Stomach (tissue), 19 donors: ENCODE measurements around the gene EIF2A. TPM values are rescaled to one million over a fixed set of nuclear protein-coding genes. Genes with fewer than 3 reads are reported as not detected.
"Not testable (repeated sequence)": the region's sequence is repeated elsewhere in the genome, so short reads cannot be mapped to it uniquely, and the experiment has no call there.

Experiments used
- DNase-seq, 2 donors: peaks; one replicate each; pipeline versions ENCODE4 v3.0.0 to v3.0.0-alpha.2; 2013 to 2019
- H3K27ac ChIP-seq, 5 donors: fragments of 200-600 bp in 4 of 5; sonication (generic) in 4 of 5; one replicate each; pipeline ENCODE4 v1.5.1; 2013 to 2019; ENCODE audit warnings: mild to moderate bottlenecking in 1 of 5, moderate library complexity in 1 of 5
- H3K27me3 ChIP-seq, 3 donors: fragments of 200-600 bp; sonication (generic); one replicate each; pipeline ENCODE4 v1.5.1; 2017 to 2019; ENCODE audit warnings: mixed run types in 1 of 3
- H3K36me3 ChIP-seq, 4 donors: fragments of 200-600 bp; sonication (generic); 1 replicate in 3 of 4; 2 replicates in 1 of 4; pipeline ENCODE4 v1.5.1; 2016 to 2019
- H3K4me1 ChIP-seq, 4 donors: fragments of 200-600 bp; sonication (generic); one replicate each; pipeline ENCODE4 v1.5.1; 2016 to 2019
- H3K4me3 ChIP-seq, 4 donors: fragments of 200-600 bp; sonication (generic) in 3 of 4; one replicate each; pipeline ENCODE4 v1.5.1; 2016 to 2019; ENCODE audit warnings: mild to moderate bottlenecking in 1 of 4
- H3K9me3 ChIP-seq, 4 donors: fragments of 200-600 bp; sonication (generic); one replicate each; pipeline ENCODE4 v1.5.1; 2016 to 2019
- CTCF ChIP-seq, 7 experiments: fragments of 450-650 bp in 4 of 7; fragments of 200-600 bp in 3 of 7; sonication (generic) in 3 of 7; IDR thresholded peaks; one replicate each; pipeline ENCODE4 v1.5.1; 2016 to 2019; ENCODE audit warnings: antibody characterized with exemption in 7 of 7, control low read depth in 2 of 7, mild to moderate bottlenecking in 1 of 7
- EP300 ChIP-seq: sonication (generic); formaldehyde crosslinking; IDR thresholded peaks from one replicate; pipeline ENCODE4 v1.6.1; 2017; ENCODE audit warnings: antibody characterized with exemption
- POLR2A ChIP-seq, 4 donors: fragments of 450-650 bp; IDR thresholded peaks; one replicate each; pipeline ENCODE4 v1.6.1; 2016; ENCODE audit warnings: antibody characterized with exemption in 4 of 4, control low read depth in 2 of 4, mild to moderate bottlenecking in 1 of 4, moderate library complexity in 1 of 4
- POLR2AphosphoS5 ChIP-seq, 3 donors: sonication (generic); formaldehyde crosslinking; IDR thresholded peaks; one replicate each; pipeline ENCODE4 v1.6.1; 2016; ENCODE audit warnings: antibody characterized with exemption in 3 of 3
- WGBS, 5 donors: extraction: QIAGEN DNeasy Blood & Tissue Kit in 3 of 5; methylation state at CpG; one replicate each; pipeline versions ENCODE4 v1.1.5 to v1.1.7; 2013 to 2018; 5-methylcytosine and 5-hydroxymethylcytosine counted together
- intact Hi-C: fragments of 100-400 bp; cut with DNase I; formaldehyde crosslinking; loops from one replicate; pipeline ENCODE4 v1.15.1; 2023; ENCODE audit warnings: low total_unique reads
- long read RNA-seq, 10 donors: transcript quantifications; one replicate each; lab custom pipeline, GENCODE V29; 2026
- polyA plus RNA-seq, 3 donors: library from polyadenylated mRNA; stranded (reverse); fragments of 200-250 nt; gene quantifications; one replicate each; pipeline ENCODE4 v1.2.3, GENCODE V29; 2013
- total RNA-seq, 5 donors: library from RNA; depleted of rRNA; stranded (reverse); fragments of >200 nt; gene quantifications; one replicate each; pipeline versions ENCODE4 v1.1.0 to v1.2.3, GENCODE V29; 2014 to 2016
- donor health status: healthy with polysubstance abuse.
- donor health status: Bipolar disorder and iron deficiency.
- donor health status: healthy.

EIF2A gene
- 100 to 1,000 TPM in 3 of 5 donors, 10 to 100 TPM in 2; 21.4 to 690 (median 203) TPM for total RNA-seq
- polyA plus RNA-seq, result 100 to 1,000 TPM in 1 of 3 donors, 10 to 100 TPM in 2; 73.8 to 169 (median 79.2) TPM
- long read RNA-seq, donor 1, partial matches to known transcripts, result 0 of 2 reads
- long read RNA-seq, donor 1, other reads (novel, unspliced or antisense), result 0 of 2 reads
- long read RNA-seq, donor 2, partial matches to known transcripts, result 5 of 10 reads
- long read RNA-seq, donor 2, other reads (novel, unspliced or antisense), result 0 of 10 reads
- long read RNA-seq, donor 3, transcript EIF2A-203 (14 exons, 2,198 nt), result major isoform, 5 of 14 reads
- long read RNA-seq, donor 3, partial matches to known transcripts, result 6 of 14 reads
- long read RNA-seq, donor 3, other reads (novel, unspliced or antisense), result 0 of 14 reads
- long read RNA-seq, donor 4, partial matches to known transcripts, result 0 of 2 reads
- long read RNA-seq, donor 4, other reads (novel, unspliced or antisense), result 0 of 2 reads
- long read RNA-seq, donor 5, transcript EIF2A-203 (14 exons, 2,198 nt), result major isoform, 9 of 24 reads
- long read RNA-seq, donor 5, partial matches to known transcripts, result 11 of 24 reads
- long read RNA-seq, donor 5, other reads (novel, unspliced or antisense), result 0 of 24 reads
- long read RNA-seq, donor 6, result 0 reads
- long read RNA-seq, donor 7, partial matches to known transcripts, result 0 of 12 reads
- long read RNA-seq, donor 7, other reads (novel, unspliced or antisense), result 5 of 12 reads
- long read RNA-seq, donor 8, transcript EIF2A-203 (14 exons, 2,198 nt), result major isoform, 7 of 11 reads
- long read RNA-seq, donor 8, partial matches to known transcripts, result 0 of 11 reads
- long read RNA-seq, donor 8, other reads (novel, unspliced or antisense), result 0 of 11 reads
- long read RNA-seq, donor 9, partial matches to known transcripts, result 5 of 9 reads
- long read RNA-seq, donor 9, other reads (novel, unspliced or antisense), result 0 of 9 reads
- long read RNA-seq, donor 10, partial matches to known transcripts, result 0 of 4 reads
- long read RNA-seq, donor 10, other reads (novel, unspliced or antisense), result 0 of 4 reads

- intact Hi-C loops, result no loop called here
- TF ChIP-seq EP300, result no peak
- peak in 2 of 4 donors; percentile 95 to 97 for TF ChIP-seq POLR2A (IDR thresholded peaks at IDR 0.05)
- TF ChIP-seq POLR2AphosphoS5 (IDR thresholded peaks at IDR 0.05), result peak; percentile 96 to 99 (median 99)
- Histone ChIP-seq H3K4me3 (peak within 1 kb of the TSS; percentile 76 to 97 (median 84)), H3K9me3 (no peaks in the 10 kb centered on the region), H3K27me3 (no peaks in the 10 kb centered on the region), H3K4me1 (peaks cover 26 to 72% (median 52%) of the 10 kb centered on the region in 4 donors), H3K27ac (peak within 1 kb of the TSS; percentile 97 to 100 (median 100)), H3K36me3 (peaks cover 7 to 37% (median 33%) of the 10 kb centered on the region in 4 donors)
- DNase-seq, result peak; percentile 99 to 100
- WGBS, 5 donors, result 0 to 1% (median 0%) methylated on average over 44 to 86 of the region's 86 CpGs
These were observed at the start of gene EIF2A, which contains the start of gene SERP1 for GRCh38 chr3:150546226-150547044. Gene EIF2A, plus strand, starts transcription at chr3:150546787. Its CDS starts 16 bp downstream, at chr3:150546803. Gene SERP1, minus strand, starts transcription at chr3:150546496. Its CDS starts 361 bp downstream, at chr3:150546135.

GRCh38 chr3:150497956-150498355 lies 48.6 kb upstream of the EIF2A start:
- no peaks in the 10 kb centered on the region for H3K27me3 ChIP-seq
- WGBS, 5 donors, result 39 to 64% (median 59%) methylated on average over 2 of the region's 2 CpGs
- no peak overlapping the region for H3K27ac ChIP-seq
- peaks cover 0 to 9% (median 4%) of the 10 kb centered on the region in 4 donors for H3K9me3 ChIP-seq
- H3K36me3 ChIP-seq, result no peaks in the 10 kb centered on the region
- TF ChIP-seq POLR2AphosphoS5 (IDR thresholded peaks at IDR 0.05) (no peak), POLR2A (IDR thresholded peaks at IDR 0.05) (no peak), EP300 (no peak), CTCF (IDR thresholded peaks at IDR 0.05) (no peak)
- H3K4me1 ChIP-seq, result no peaks in the 10 kb centered on the region
- no peak overlapping the region for H3K4me3 ChIP-seq
- no peak for DNase-seq
- intact Hi-C loops, result loop anchor here (10.0 kb wide), 3 partner anchors 83 to 273 kb away; no protein-coding TSS in a partner anchor

GRCh38 chr3:150500960-150501359 lies 45.6 kb upstream of the EIF2A start:
- intact Hi-C loops, H3K4me3 ChIP-seq: not testable (repeated sequence)

GRCh38 chr3:150503402-150504099 lies 43.0 kb upstream of the EIF2A start:
- H3K9me3 ChIP-seq, result peaks cover 0 to 9% (median 4%) of the 10 kb centered on the region in 4 donors
- H3K4me1 ChIP-seq, result no peaks in the 10 kb centered on the region
- TF ChIP-seq POLR2AphosphoS5 (IDR thresholded peaks at IDR 0.05) (no peak), POLR2A (IDR thresholded peaks at IDR 0.05) (no peak), CTCF (IDR thresholded peaks at IDR 0.05) (no peak), EP300 (no peak)
- WGBS, 5 donors, result 80 to 90% (median 86%) methylated on average over 3 to 5 of the region's 5 CpGs
- no peaks in the 10 kb centered on the region for H3K36me3 ChIP-seq
- DNase-seq, result no peak
- intact Hi-C loops, result no loop called here
- H3K27me3 ChIP-seq, result no peaks in the 10 kb centered on the region
- H3K27ac ChIP-seq, result no peak overlapping the region
- no peak overlapping the region for H3K4me3 ChIP-seq

More at GRCh38 chr3:150500960-150501359, 45.6 kb upstream of the EIF2A start:
- H3K9me3 ChIP-seq, H3K27ac ChIP-seq, H3K36me3 ChIP-seq, H3K4me1 ChIP-seq, DNase-seq, H3K27me3 ChIP-seq: not testable (repeated sequence)
- 83 to 100% (median 93%) methylated on average over 1 of the region's 1 CpG for WGBS, 5 donors
